Stomach smooth muscle (tissue), 2 donors: ENCODE results near the gene ULK1.

Source experiments
- H3K27ac ChIP-seq: one replicate; pipeline ENCODE4 v1.7.0; 2013; ENCODE audit warnings: mild to moderate bottlenecking, low read length, inconsistent platforms
- H3K27me3 ChIP-seq, 2 donors: one replicate each; pipeline ENCODE4 v1.7.0; 2013; ENCODE audit warnings: low read length in 2 of 2; ENCODE audit not compliant: insufficient read depth in 2 of 2, control insufficient read depth in 1 of 2
- H3K36me3 ChIP-seq, 2 donors: one replicate each; pipeline ENCODE4 v1.7.0; 2013; ENCODE audit warnings: low read length in 2 of 2; ENCODE audit not compliant: control insufficient read depth in 2 of 2, insufficient read depth in 2 of 2
- H3K4me1 ChIP-seq: one replicate; pipeline ENCODE4 v1.7.0; 2013; ENCODE audit warnings: low read length; ENCODE audit not compliant: control insufficient read depth, insufficient read depth
- H3K4me3 ChIP-seq, 2 donors: one replicate each; pipeline ENCODE4 v1.7.0; 2013; ENCODE audit warnings: low read length in 2 of 2
- H3K9ac ChIP-seq, 2 donors: one replicate each; pipeline ENCODE4 v1.7.0; 2013; ENCODE audit warnings: low read length in 2 of 2, mild to moderate bottlenecking in 1 of 2
- H3K9me3 ChIP-seq, 2 donors: one replicate each; pipeline ENCODE4 v1.7.0; 2013; ENCODE audit warnings: low read length in 2 of 2; ENCODE audit not compliant: control insufficient read depth in 2 of 2
- donor health status: healthy.
- donor health status: Pancreatic carcinoma.

The ULK1 gene

GRCh38 chr12:131927110-131928079, 33.0 kb downstream of the ULK1 start:
- no peak overlapping the region for H3K9ac ChIP-seq
- peaks cover 6% of the 10 kb centered on the region in 2 donors for H3K36me3 ChIP-seq
- no peaks in the 10 kb centered on the region for H3K9me3 ChIP-seq
- H3K27ac ChIP-seq, result no peak overlapping the region
- H3K27me3 ChIP-seq, result no peaks in the 10 kb centered on the region
- H3K4me3 ChIP-seq, result no peak overlapping the region
- H3K4me1 ChIP-seq, result peaks cover 13% of the 10 kb centered on the region

GRCh38 chr12:131928080-131928710, 33.8 kb downstream of the ULK1 start:
- Histone ChIP-seq H3K27me3 (no peaks in the 10 kb centered on the region), H3K4me3 (peak overlapping the region; percentile 60 to 78), H3K9ac (peak overlapping the region; percentile 47 to 55), H3K27ac (peak overlapping the region; percentile 46), H3K4me1 (peaks cover 13% of the 10 kb centered on the region), H3K36me3 (peaks cover 9 to 11% of the 10 kb centered on the region in 2 donors), H3K9me3 (no peaks in the 10 kb centered on the region)

GRCh38 chr12:131928711-131929580, 34.5 kb downstream of the ULK1 start, which contains the start of gene PUS1:
PUS1 (plus strand) TSS chr12:131929276; CDS start chr12:131929723, 447 bp downstream.
- Histone ChIP-seq H3K9me3 (no peaks in the 10 kb centered on the region), H3K4me3 (peak within 1 kb of the TSS; percentile 63 to 82), H3K4me1 (peaks cover 13% of the 10 kb centered on the region), H3K9ac (peak within 1 kb of the TSS; percentile 64 to 71), H3K36me3 (peaks cover 15 to 16% of the 10 kb centered on the region in 2 donors), H3K27ac (peak within 1 kb of the TSS; percentile 46), H3K27me3 (no peaks in the 10 kb centered on the region)

- H3K9ac ChIP-seq, result peak overlapping the region; percentile 64 to 71
- H3K27ac ChIP-seq, result no peak overlapping the region
- peaks cover 11% of the 10 kb centered on the region for H3K4me1 ChIP-seq
- H3K27me3 ChIP-seq, result no peaks in the 10 kb centered on the region
- H3K4me3 ChIP-seq, result peak overlapping the region; percentile 63 to 82
- H3K36me3 ChIP-seq, result peaks cover 18 to 23% of the 10 kb centered on the region in 2 donors
- no peaks in the 10 kb centered on the region for H3K9me3 ChIP-seq
Measured at GRCh38 chr12:131929581-131930456, 35.4 kb downstream of the ULK1 start.

GRCh38 chr12:131930510-131930909, 36.1 kb downstream of the ULK1 start:
- Histone ChIP-seq H3K4me3 (peak overlapping the region in 1 of 2 donors; percentile 82), H3K36me3 (peaks cover 18 to 23% of the 10 kb centered on the region in 2 donors), H3K27me3 (no peaks in the 10 kb centered on the region), H3K9me3 (no peaks in the 10 kb centered on the region), H3K27ac (no peak overlapping the region), H3K9ac (peak overlapping the region in 1 of 2 donors; percentile 55), H3K4me1 (peaks cover 11% of the 10 kb centered on the region)

- Histone ChIP-seq H3K9ac (no peak overlapping the region), H3K27ac (no peak overlapping the region), H3K36me3 (peaks cover 18 to 23% of the 10 kb centered on the region in 2 donors), H3K9me3 (no peaks in the 10 kb centered on the region), H3K4me1 (peaks cover 10% of the 10 kb centered on the region), H3K27me3 (no peaks in the 10 kb centered on the region), H3K4me3 (no peak overlapping the region)
Measured at GRCh38 chr12:131933387-131933786, 39.0 kb downstream of the ULK1 start.

GRCh38 chr12:131934535-131934934, 40.1 kb downstream of the ULK1 start:
- peaks cover 7% of the 10 kb centered on the region for H3K4me1 ChIP-seq
- peaks cover 22 to 27% of the 10 kb centered on the region in 2 donors for H3K36me3 ChIP-seq

GRCh38 chr12:131938082-131938481, 43.7 kb downstream of the ULK1 start:
- H3K27ac ChIP-seq, result no peak overlapping the region
- H3K4me1 ChIP-seq, result no peaks in the 10 kb centered on the region
- H3K27me3 ChIP-seq, result no peaks in the 10 kb centered on the region
- H3K9me3 ChIP-seq, result no peaks in the 10 kb centered on the region
- no peak overlapping the region for H3K4me3 ChIP-seq
- H3K9ac ChIP-seq, result no peak overlapping the region
- H3K36me3 ChIP-seq, result peaks cover 24 to 32% of the 10 kb centered on the region in 2 donors

More at GRCh38 chr12:131934535-131934934, 40.1 kb downstream of the ULK1 start:
- Histone ChIP-seq H3K27me3 (no peaks in the 10 kb centered on the region), H3K9me3 (no peaks in the 10 kb centered on the region), H3K9ac (no peak overlapping the region), H3K27ac (no peak overlapping the region), H3K4me3 (no peak overlapping the region)

- H3K27ac ChIP-seq, result no peak overlapping the region
Measured at GRCh38 chr12:131939007-131939406, 44.6 kb downstream of the ULK1 start.

More at GRCh38 chr12:131939007-131939406, 44.6 kb downstream of the ULK1 start:
- H3K9me3 ChIP-seq, result no peaks in the 10 kb centered on the region
- H3K9ac ChIP-seq, result no peak overlapping the region
- H3K27me3 ChIP-seq, result no peaks in the 10 kb centered on the region
- peaks cover 18 to 28% of the 10 kb centered on the region in 2 donors for H3K36me3 ChIP-seq
- H3K4me3 ChIP-seq, result no peak overlapping the region
- H3K4me1 ChIP-seq, result no peaks in the 10 kb centered on the region
